ENCODE data around the gene KNOP1. TPM values are rescaled to one million over a fixed set of nuclear protein-coding genes. Genes with fewer than 3 reads are reported as not detected.

KNOP1 gene
- total and polyA plus RNA-seq, 11 donors: 6.3 to 12.1 (median 8.2) TPM

GRCh38 chr16:19753815-19754643 lies 36.0 kb upstream of the KNOP1 start:
- peaks cover 0 to 74% (median 40%) of the 10 kb centered on the region in 12 donors for H3K4me1 ChIP-seq
- no peaks in the 10 kb centered on the region for H3K27me3 ChIP-seq
- H3K36me3 ChIP-seq: no peaks in the 10 kb centered on the region
- intact Hi-C loops (cut with DNase I): loop anchor here in 6 of 10 donors (5.0 to 10.0 kb wide), 6 partner anchors 37 to 131 kb away; partner anchors contain the start of genes IQCK (in 2 of the 6), KNOP1 (in 2 of the 6) and GPRC5B (in 1 of the 6)
- no peak overlapping the region for H3K4me3 ChIP-seq
- ATAC-seq (peak in 3 of 4 donors; percentile 52 to 75 (median 63)), DNase-seq (no peak)
- WGBS, 4 donors: 50 to 62% (median 56%) methylated on average over 12 of the region's 12 CpGs
- no peaks in the 10 kb centered on the region for H3K9me3 ChIP-seq
- no peak for TF ChIP-seq CTCF (IDR thresholded peaks at IDR 0.05)
- no peak for TF ChIP-seq POLR2A (IDR thresholded peaks at IDR 0.05)
- peak overlapping the region in 11 of 12 donors; percentile 37 to 87 (median 71) for H3K27ac ChIP-seq

GRCh38 chr16:19751478-19752385 lies 33.7 kb upstream of the KNOP1 start:
- 75 to 78% (median 76%) methylated on average over 6 of the region's 6 CpGs for WGBS, 4 donors
- peak in 1 of 4 donors; percentile 22 for ATAC-seq

GRCh38 chr16:19749571-19750080 lies 31.6 kb upstream of the KNOP1 start:
- ATAC-seq (no peak), DNase-seq (no peak)
- Histone ChIP-seq H3K27ac (peak overlapping the region in 5 of 12 donors; percentile 12 to 46 (median 33)), H3K4me3 (no peak overlapping the region), H3K9me3 (no peaks in the 10 kb centered on the region), H3K4me1 (peaks cover 0 to 78% (median 33%) of the 10 kb centered on the region in 12 donors), H3K27me3 (no peaks in the 10 kb centered on the region), H3K36me3 (no peaks in the 10 kb centered on the region)
- 83 to 93% (median 86%) methylated on average over 4 of the region's 4 CpGs for WGBS, 4 donors
- TF ChIP-seq CTCF (IDR thresholded peaks at IDR 0.05) (no peak), POLR2A (IDR thresholded peaks at IDR 0.05) (no peak)
- intact Hi-C loops (cut with DNase I): loop anchor here in 6 of 10 donors (5.0 to 10.0 kb wide), 6 partner anchors 32 to 135 kb away; partner anchors contain the start of genes IQCK (in 2 of the 6), KNOP1 (in 2 of the 6) and GPRC5B (in 1 of the 6)

More at GRCh38 chr16:19751478-19752385, 33.7 kb upstream of the KNOP1 start:
- TF ChIP-seq POLR2A (IDR thresholded peaks at IDR 0.05) (no peak), CTCF (IDR thresholded peaks at IDR 0.05) (no peak)
- no peak for DNase-seq
- H3K4me3 ChIP-seq: no peak overlapping the region
- H3K4me1 ChIP-seq: peaks cover 0 to 80% (median 43%) of the 10 kb centered on the region in 12 donors
- no peaks in the 10 kb centered on the region for H3K27me3 ChIP-seq
- H3K27ac ChIP-seq: peak overlapping the region in 8 of 12 donors; percentile 28 to 87 (median 67)
- intact Hi-C loops (cut with DNase I): loop anchor here in 6 of 10 donors (5.0 to 10.0 kb wide), 6 partner anchors 34 to 133 kb away; partner anchors contain the start of genes IQCK (in 2 of the 6), KNOP1 (in 2 of the 6) and GPRC5B (in 1 of the 6)
- H3K9me3 ChIP-seq: no peaks in the 10 kb centered on the region
- no peaks in the 10 kb centered on the region for H3K36me3 ChIP-seq
